ENCODE results near the gene TSPAN13.
A peak's percentile ranks its signal among the peaks of the same experiment; 100 is the strongest.

The TSPAN13 gene
- total RNA-seq: 0 to 3.1 (median 0.96) reads per million in 9 experiments

GRCh38 chr7:16753102-16753931 is at the start of gene TSPAN13:
TSS of gene TSPAN13 (plus strand) at chr7:16753755. CDS start at chr7:16753968, 213 bp downstream.
- peaks cover 28 to 33% of the 10 kb centered on the region in 2 donors for H3K27me3 Mint-ChIP-seq
- peak; percentile 74 for ATAC-seq (replicated peaks)
- H3K4me3 Mint-ChIP-seq: peak within 1 kb of the TSS; percentile 75 to 84

GRCh38 chr7:16708511-16708910 is 45.0 kb upstream of the TSPAN13 start:
- no peaks in the 10 kb centered on the region for H3K27me3 Mint-ChIP-seq
- H3K9me3 Mint-ChIP-seq: no peaks in the 10 kb centered on the region
- no peaks in the 10 kb centered on the region for H3K4me1 Mint-ChIP-seq (ENCODE audit: low read depth in 2 of 2)
- no peak overlapping the region for H3K4me3 Mint-ChIP-seq
- no peak for DNase-seq
- no peak overlapping the region for H3K27ac Mint-ChIP-seq
- no peak for ATAC-seq (replicated peaks)
- peaks cover 26% of the 10 kb centered on the region for H3K36me3 Mint-ChIP-seq (ENCODE audit: insufficient read depth)

More at GRCh38 chr7:16753102-16753931, at the start of gene TSPAN13:
- Mint-ChIP-seq H3K9me3 (no peaks in the 10 kb centered on the region), H3K4me1 (ENCODE audit: low read depth in 2 of 2) (peaks cover 6 to 8% of the 10 kb centered on the region in 2 donors), H3K27ac (no peak within 1 kb of the TSS), H3K36me3 (ENCODE audit: insufficient read depth) (no peaks in the 10 kb centered on the region)
- DNase-seq: no peak

GRCh38 chr7:16708980-16709379 is 44.6 kb upstream of the TSPAN13 start:
- H3K27ac Mint-ChIP-seq: peak overlapping the region in 1 of 2 donors; percentile 51
- DNase-seq: no peak

GRCh38 chr7:16710651-16711050 is 42.9 kb upstream of the TSPAN13 start:
- Mint-ChIP-seq H3K4me3 (no peak overlapping the region), H3K36me3 (ENCODE audit: insufficient read depth) (peaks cover 11% of the 10 kb centered on the region), H3K9me3 (no peaks in the 10 kb centered on the region), H3K27me3 (no peaks in the 10 kb centered on the region), H3K4me1 (ENCODE audit: low read depth in 2 of 2) (no peaks in the 10 kb centered on the region), H3K27ac (no peak overlapping the region)
- DNase-seq (no peak), ATAC-seq (replicated peaks) (no peak)

More at GRCh38 chr7:16708980-16709379, 44.6 kb upstream of the TSPAN13 start:
- no peaks in the 10 kb centered on the region for H3K4me1 Mint-ChIP-seq (ENCODE audit: low read depth in 2 of 2)
- peaks cover 24% of the 10 kb centered on the region for H3K36me3 Mint-ChIP-seq (ENCODE audit: insufficient read depth)
- H3K4me3 Mint-ChIP-seq: no peak overlapping the region
- no peaks in the 10 kb centered on the region for H3K9me3 Mint-ChIP-seq
- ATAC-seq (replicated peaks): no peak
- H3K27me3 Mint-ChIP-seq: no peaks in the 10 kb centered on the region

- no peak for DNase-seq
- no peak overlapping the region for H3K4me3 Mint-ChIP-seq
- ATAC-seq (replicated peaks): no peak
Measured at GRCh38 chr7:16711730-16712129, 41.8 kb upstream of the TSPAN13 start.

GRCh38 chr7:16712916-16713315 is 40.6 kb upstream of the TSPAN13 start:
- no peaks in the 10 kb centered on the region for H3K4me1 Mint-ChIP-seq (ENCODE audit: low read depth in 2 of 2)
- no peaks in the 10 kb centered on the region for H3K27me3 Mint-ChIP-seq
- H3K4me3 Mint-ChIP-seq: no peak overlapping the region
- no peaks in the 10 kb centered on the region for H3K9me3 Mint-ChIP-seq
- ATAC-seq (replicated peaks) (no peak), DNase-seq (no peak)
- no peak overlapping the region for H3K27ac Mint-ChIP-seq
- H3K36me3 Mint-ChIP-seq (ENCODE audit: insufficient read depth): peaks cover 3% of the 10 kb centered on the region

More at GRCh38 chr7:16711730-16712129, 41.8 kb upstream of the TSPAN13 start:
- H3K27me3 Mint-ChIP-seq: no peaks in the 10 kb centered on the region
- H3K27ac Mint-ChIP-seq: no peak overlapping the region
- H3K9me3 Mint-ChIP-seq: no peaks in the 10 kb centered on the region
- H3K4me1 Mint-ChIP-seq (ENCODE audit: low read depth in 2 of 2): no peaks in the 10 kb centered on the region
- peaks cover 3% of the 10 kb centered on the region for H3K36me3 Mint-ChIP-seq (ENCODE audit: insufficient read depth)

- no peak for ATAC-seq (replicated peaks)
- H3K36me3 Mint-ChIP-seq (ENCODE audit: insufficient read depth): peaks cover 3% of the 10 kb centered on the region
- DNase-seq: no peak
- no peak overlapping the region for H3K4me3 Mint-ChIP-seq
- no peaks in the 10 kb centered on the region for H3K9me3 Mint-ChIP-seq
- no peak overlapping the region for H3K27ac Mint-ChIP-seq
- H3K27me3 Mint-ChIP-seq: no peaks in the 10 kb centered on the region
- H3K4me1 Mint-ChIP-seq (ENCODE audit: low read depth in 2 of 2): no peaks in the 10 kb centered on the region
Measured at GRCh38 chr7:16715928-16716327, 37.6 kb upstream of the TSPAN13 start.

- Mint-ChIP-seq H3K27ac (no peak overlapping the region), H3K9me3 (no peaks in the 10 kb centered on the region)
Measured at GRCh38 chr7:16718111-16718656, 35.4 kb upstream of the TSPAN13 start.

GRCh38 chr7:16719699-16720098 is 33.9 kb upstream of the TSPAN13 start:
- DNase-seq (no peak), ATAC-seq (replicated peaks) (no peak)
- no peaks in the 10 kb centered on the region for H3K9me3 Mint-ChIP-seq
- no peaks in the 10 kb centered on the region for H3K27me3 Mint-ChIP-seq
- peaks cover 7% of the 10 kb centered on the region for H3K36me3 Mint-ChIP-seq (ENCODE audit: insufficient read depth)
- no peak overlapping the region for H3K27ac Mint-ChIP-seq
- H3K4me3 Mint-ChIP-seq: no peak overlapping the region
- H3K4me1 Mint-ChIP-seq (ENCODE audit: low read depth in 2 of 2): no peaks in the 10 kb centered on the region

More at GRCh38 chr7:16718111-16718656, 35.4 kb upstream of the TSPAN13 start:
- no peak for DNase-seq
- H3K36me3 Mint-ChIP-seq (ENCODE audit: insufficient read depth): peaks cover 7% of the 10 kb centered on the region
- ATAC-seq (replicated peaks): no peak
- no peaks in the 10 kb centered on the region for H3K4me1 Mint-ChIP-seq (ENCODE audit: low read depth in 2 of 2)
- no peak overlapping the region for H3K4me3 Mint-ChIP-seq
- H3K27me3 Mint-ChIP-seq: no peaks in the 10 kb centered on the region

- Mint-ChIP-seq H3K36me3 (ENCODE audit: insufficient read depth) (peaks cover 4% of the 10 kb centered on the region), H3K4me1 (ENCODE audit: low read depth in 2 of 2) (no peaks in the 10 kb centered on the region), H3K27me3 (no peaks in the 10 kb centered on the region), H3K4me3 (no peak overlapping the region), H3K9me3 (no peaks in the 10 kb centered on the region), H3K27ac (no peak overlapping the region)
- ATAC-seq (replicated peaks): no peak
- no peak for DNase-seq
Measured at GRCh38 chr7:16721541-16721940, 32.0 kb upstream of the TSPAN13 start.

- DNase-seq (no peak), ATAC-seq (replicated peaks) (no peak)
- H3K9me3 Mint-ChIP-seq: no peaks in the 10 kb centered on the region
- H3K4me1 Mint-ChIP-seq (ENCODE audit: low read depth in 2 of 2): no peaks in the 10 kb centered on the region
- H3K27ac Mint-ChIP-seq: no peak overlapping the region
- H3K4me3 Mint-ChIP-seq: no peak overlapping the region
- H3K27me3 Mint-ChIP-seq: no peaks in the 10 kb centered on the region
- peaks cover 4% of the 10 kb centered on the region for H3K36me3 Mint-ChIP-seq (ENCODE audit: insufficient read depth)
Measured at GRCh38 chr7:16724344-16724743, 29.2 kb upstream of the TSPAN13 start.

- H3K36me3 Mint-ChIP-seq (ENCODE audit: insufficient read depth): peaks cover 4% of the 10 kb centered on the region
- no peaks in the 10 kb centered on the region for H3K27me3 Mint-ChIP-seq
- no peaks in the 10 kb centered on the region for H3K4me1 Mint-ChIP-seq (ENCODE audit: low read depth in 2 of 2)
- ATAC-seq (replicated peaks) (no peak), DNase-seq (no peak)
- H3K4me3 Mint-ChIP-seq: no peak overlapping the region
- H3K9me3 Mint-ChIP-seq: no peaks in the 10 kb centered on the region
- H3K27ac Mint-ChIP-seq: no peak overlapping the region
Measured at GRCh38 chr7:16726189-16726588, 27.4 kb upstream of the TSPAN13 start.

- H3K27ac Mint-ChIP-seq: no peak overlapping the region
- H3K9me3 Mint-ChIP-seq: no peaks in the 10 kb centered on the region
- ATAC-seq (replicated peaks): no peak
- H3K27me3 Mint-ChIP-seq: no peaks in the 10 kb centered on the region
- H3K4me1 Mint-ChIP-seq (ENCODE audit: low read depth in 2 of 2): no peaks in the 10 kb centered on the region
- no peak for DNase-seq
- no peak overlapping the region for H3K4me3 Mint-ChIP-seq
- H3K36me3 Mint-ChIP-seq (ENCODE audit: insufficient read depth): no peaks in the 10 kb centered on the region
Measured at GRCh38 chr7:16727736-16728135, 25.8 kb upstream of the TSPAN13 start.

- Mint-ChIP-seq H3K4me3 (no peak overlapping the region), H3K9me3 (no peaks in the 10 kb centered on the region), H3K27me3 (no peaks in the 10 kb centered on the region), H3K36me3 (ENCODE audit: insufficient read depth) (no peaks in the 10 kb centered on the region), H3K4me1 (ENCODE audit: low read depth in 2 of 2) (no peaks in the 10 kb centered on the region), H3K27ac (no peak overlapping the region)
- DNase-seq (no peak), ATAC-seq (replicated peaks) (no peak)
Measured at GRCh38 chr7:16728811-16729210, 24.7 kb upstream of the TSPAN13 start.
